ENCODE measurements around the gene MBTPS1.
"Not testable (repeated sequence)": the region's sequence is repeated elsewhere in the genome, so short reads cannot be mapped to it uniquely, and the experiment has no call there.

- TF ChIP-seq, protein P1, sequence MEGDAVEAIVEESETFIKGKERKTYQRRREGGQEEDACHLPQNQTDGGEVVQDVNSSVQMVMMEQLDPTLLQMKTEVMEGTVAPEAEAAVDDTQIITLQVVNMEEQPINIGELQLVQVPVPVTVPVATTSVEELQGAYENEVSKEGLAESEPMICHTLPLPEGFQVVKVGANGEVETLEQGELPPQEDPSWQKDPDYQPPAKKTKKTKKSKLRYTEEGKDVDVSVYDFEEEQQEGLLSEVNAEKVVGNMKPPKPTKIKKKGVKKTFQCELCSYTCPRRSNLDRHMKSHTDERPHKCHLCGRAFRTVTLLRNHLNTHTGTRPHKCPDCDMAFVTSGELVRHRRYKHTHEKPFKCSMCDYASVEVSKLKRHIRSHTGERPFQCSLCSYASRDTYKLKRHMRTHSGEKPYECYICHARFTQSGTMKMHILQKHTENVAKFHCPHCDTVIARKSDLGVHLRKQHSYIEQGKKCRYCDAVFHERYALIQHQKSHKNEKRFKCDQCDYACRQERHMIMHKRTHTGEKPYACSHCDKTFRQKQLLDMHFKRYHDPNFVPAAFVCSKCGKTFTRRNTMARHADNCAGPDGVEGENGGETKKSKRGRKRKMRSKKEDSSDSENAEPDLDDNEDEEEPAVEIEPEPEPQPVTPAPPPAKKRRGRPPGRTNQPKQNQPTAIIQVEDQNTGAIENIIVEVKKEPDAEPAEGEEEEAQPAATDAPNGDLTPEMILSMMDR (IDR thresholded peaks at IDR 0.05): not testable (repeated sequence)
- not testable (repeated sequence) for TF ChIP-seq POLR2A (IDR thresholded peaks at IDR 0.05)
These were observed 4.8 kb downstream of the MBTPS1 start for GRCh38 chr16:84111949-84112348.

Measured in thyroid gland (tissue), 4 donors.